ENCODE results near the gene SYNE1. TPM values are rescaled to one million over a fixed set of nuclear protein-coding genes. Genes with fewer than 3 reads are reported as not detected.
"Not testable (repeated sequence)": the region's sequence is repeated elsewhere in the genome, so short reads cannot be mapped to it uniquely, and the experiment has no call there.

SYNE1 gene
- total RNA-seq, 3 donors from 2014 or later: 16.8 to 78.6 (median 22.3) TPM

- H3K4me3 ChIP-seq: no peak overlapping the region
- no peak for TF ChIP-seq CTCF (IDR thresholded peaks at IDR 0.05)
- no peaks in the 10 kb centered on the region for H3K9me3 ChIP-seq
- H3K4me1 ChIP-seq (ENCODE audit: low read depth): peaks cover 3% of the 10 kb centered on the region
- ATAC-seq: peak; percentile 36
- H3K36me3 ChIP-seq (ENCODE audit: low read depth): no peaks in the 10 kb centered on the region
- intact Hi-C loops (cut with DNase I, micrococcal nuclease): no loop called here
- no peak for DNase-seq
Observed at GRCh38 chr6:152634773-152635172, 2.4 kb downstream of the SYNE1 start.

GRCh38 chr6:152632121-152632782 lies 4.9 kb downstream of the SYNE1 start:
- Histone ChIP-seq H3K4me3 (no peak overlapping the region), H3K9me3 (no peaks in the 10 kb centered on the region), H3K4me1 (ENCODE audit: low read depth) (no peaks in the 10 kb centered on the region), H3K36me3 (ENCODE audit: low read depth) (no peaks in the 10 kb centered on the region)
- intact Hi-C loops (cut with DNase I, micrococcal nuclease): no loop called here
- TF ChIP-seq CTCF (IDR thresholded peaks at IDR 0.05): no peak
- no peak for ATAC-seq
- no peak for DNase-seq

GRCh38 chr6:152631376-152631775 lies 5.8 kb downstream of the SYNE1 start:
- ATAC-seq: no peak
- no peak for TF ChIP-seq CTCF (IDR thresholded peaks at IDR 0.05)
- no peak for DNase-seq
- Histone ChIP-seq H3K4me1 (ENCODE audit: low read depth) (no peaks in the 10 kb centered on the region), H3K4me3 (no peak overlapping the region), H3K36me3 (ENCODE audit: low read depth) (no peaks in the 10 kb centered on the region), H3K9me3 (no peaks in the 10 kb centered on the region)
- intact Hi-C loops (cut with DNase I, micrococcal nuclease): no loop called here

GRCh38 chr6:152630832-152631231 lies 6.3 kb downstream of the SYNE1 start:
- DNase-seq (no peak), ATAC-seq (no peak)
- Histone ChIP-seq H3K9me3 (no peaks in the 10 kb centered on the region), H3K4me1 (ENCODE audit: low read depth) (no peaks in the 10 kb centered on the region), H3K36me3 (ENCODE audit: low read depth) (no peaks in the 10 kb centered on the region), H3K4me3 (no peak overlapping the region)
- TF ChIP-seq CTCF (IDR thresholded peaks at IDR 0.05): no peak
- intact Hi-C loops (cut with DNase I, micrococcal nuclease): no loop called here

GRCh38 chr6:152625213-152625612 lies 11.9 kb downstream of the SYNE1 start:
- Histone ChIP-seq H3K36me3 (ENCODE audit: low read depth) (no peaks in the 10 kb centered on the region), H3K9me3 (no peaks in the 10 kb centered on the region), H3K4me3 (no peak overlapping the region), H3K4me1 (ENCODE audit: low read depth) (no peaks in the 10 kb centered on the region)
- DNase-seq (no peak), ATAC-seq (no peak)
- intact Hi-C loops (cut with DNase I, micrococcal nuclease): no loop called here
- no peak for TF ChIP-seq CTCF (IDR thresholded peaks at IDR 0.05)

GRCh38 chr6:152614776-152615175 lies 22.4 kb downstream of the SYNE1 start:
- intact Hi-C loops (cut with DNase I, micrococcal nuclease); H3K9me3 ChIP-seq; H3K4me3 ChIP-seq; DNase-seq; ATAC-seq; H3K36me3 ChIP-seq (ENCODE audit: low read depth); H3K4me1 ChIP-seq (ENCODE audit: low read depth): not testable (repeated sequence)
